ENCODE data around the gene KLF17.

KLF17 gene

GRCh38 chr1:44152692-44153091 lies 34.1 kb downstream of the KLF17 start:
- DNase-seq (ENCODE audit: low read depth in 1 of 2, low spot score in 1 of 2) = no peak
- H3K27ac ChIP-seq (replicated peaks) = no peak overlapping the region
- TF ChIP-seq GABPA (IDR thresholded peaks at IDR 0.05; ENCODE audit: low read depth) = no peak
- no peak for TF ChIP-seq POLR2AphosphoS5 (IDR thresholded peaks at IDR 0.05; ENCODE audit: low read depth)
- TF ChIP-seq SPI1 (IDR thresholded peaks at IDR 0.05; ENCODE audit: borderline replicate concordance, low read depth) = no peak
- no peak for TF ChIP-seq CTCF (IDR thresholded peaks at IDR 0.05; ENCODE audit: insufficient read depth, low read length)
- peaks cover 5% of the 10 kb centered on the region for H3K27me3 ChIP-seq (ENCODE audit: insufficient read depth, poor library complexity, severe bottlenecking)
- no peak overlapping the region for H3K4me3 ChIP-seq (replicated peaks; ENCODE audit: insufficient read depth, low read length)

DNA sequence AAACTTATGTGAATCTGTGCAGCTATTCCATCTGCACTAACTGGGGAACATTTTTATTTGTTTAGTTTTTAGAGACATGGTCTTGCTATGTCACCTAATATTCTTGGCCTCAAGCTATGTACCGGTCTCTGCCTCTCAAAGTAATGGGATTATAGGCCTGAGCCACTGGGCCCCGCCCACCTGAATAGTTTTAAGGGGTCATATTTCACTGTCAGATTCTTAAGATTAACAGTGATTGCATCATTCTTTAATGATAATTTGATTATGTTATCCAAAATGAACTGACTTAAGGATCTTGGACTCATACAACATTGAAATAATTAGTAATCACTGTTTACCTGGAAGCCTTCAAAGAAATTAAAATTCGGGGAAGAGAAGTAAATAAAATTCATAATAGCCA lies 35.4 kb downstream of the KLF17 start:
- no peak overlapping the region for H3K27ac ChIP-seq (replicated peaks)
- peaks cover 5% of the 10 kb centered on the region for H3K27me3 ChIP-seq (ENCODE audit: insufficient read depth, poor library complexity, severe bottlenecking)
- TF ChIP-seq SPI1 (IDR thresholded peaks at IDR 0.05; ENCODE audit: borderline replicate concordance, low read depth) = no peak
- TF ChIP-seq CTCF (IDR thresholded peaks at IDR 0.05; ENCODE audit: insufficient read depth, low read length) = no peak
- TF ChIP-seq POLR2AphosphoS5 (IDR thresholded peaks at IDR 0.05; ENCODE audit: low read depth) = no peak
- TF ChIP-seq, protein P1, sequence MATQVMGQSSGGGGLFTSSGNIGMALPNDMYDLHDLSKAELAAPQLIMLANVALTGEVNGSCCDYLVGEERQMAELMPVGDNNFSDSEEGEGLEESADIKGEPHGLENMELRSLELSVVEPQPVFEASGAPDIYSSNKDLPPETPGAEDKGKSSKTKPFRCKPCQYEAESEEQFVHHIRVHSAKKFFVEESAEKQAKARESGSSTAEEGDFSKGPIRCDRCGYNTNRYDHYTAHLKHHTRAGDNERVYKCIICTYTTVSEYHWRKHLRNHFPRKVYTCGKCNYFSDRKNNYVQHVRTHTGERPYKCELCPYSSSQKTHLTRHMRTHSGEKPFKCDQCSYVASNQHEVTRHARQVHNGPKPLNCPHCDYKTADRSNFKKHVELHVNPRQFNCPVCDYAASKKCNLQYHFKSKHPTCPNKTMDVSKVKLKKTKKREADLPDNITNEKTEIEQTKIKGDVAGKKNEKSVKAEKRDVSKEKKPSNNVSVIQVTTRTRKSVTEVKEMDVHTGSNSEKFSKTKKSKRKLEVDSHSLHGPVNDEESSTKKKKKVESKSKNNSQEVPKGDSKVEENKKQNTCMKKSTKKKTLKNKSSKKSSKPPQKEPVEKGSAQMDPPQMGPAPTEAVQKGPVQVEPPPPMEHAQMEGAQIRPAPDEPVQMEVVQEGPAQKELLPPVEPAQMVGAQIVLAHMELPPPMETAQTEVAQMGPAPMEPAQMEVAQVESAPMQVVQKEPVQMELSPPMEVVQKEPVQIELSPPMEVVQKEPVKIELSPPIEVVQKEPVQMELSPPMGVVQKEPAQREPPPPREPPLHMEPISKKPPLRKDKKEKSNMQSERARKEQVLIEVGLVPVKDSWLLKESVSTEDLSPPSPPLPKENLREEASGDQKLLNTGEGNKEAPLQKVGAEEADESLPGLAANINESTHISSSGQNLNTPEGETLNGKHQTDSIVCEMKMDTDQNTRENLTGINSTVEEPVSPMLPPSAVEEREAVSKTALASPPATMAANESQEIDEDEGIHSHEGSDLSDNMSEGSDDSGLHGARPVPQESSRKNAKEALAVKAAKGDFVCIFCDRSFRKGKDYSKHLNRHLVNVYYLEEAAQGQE (IDR thresholded peaks at IDR 0.05; ENCODE audit: insufficient replicate concordance, low read depth) = no peak
- no peak for TF ChIP-seq GABPA (IDR thresholded peaks at IDR 0.05; ENCODE audit: low read depth)
- no peak for DNase-seq (ENCODE audit: low read depth in 1 of 2, low spot score in 1 of 2)
- no peak overlapping the region for H3K4me3 ChIP-seq (replicated peaks; ENCODE audit: insufficient read depth, low read length)

DNA sequence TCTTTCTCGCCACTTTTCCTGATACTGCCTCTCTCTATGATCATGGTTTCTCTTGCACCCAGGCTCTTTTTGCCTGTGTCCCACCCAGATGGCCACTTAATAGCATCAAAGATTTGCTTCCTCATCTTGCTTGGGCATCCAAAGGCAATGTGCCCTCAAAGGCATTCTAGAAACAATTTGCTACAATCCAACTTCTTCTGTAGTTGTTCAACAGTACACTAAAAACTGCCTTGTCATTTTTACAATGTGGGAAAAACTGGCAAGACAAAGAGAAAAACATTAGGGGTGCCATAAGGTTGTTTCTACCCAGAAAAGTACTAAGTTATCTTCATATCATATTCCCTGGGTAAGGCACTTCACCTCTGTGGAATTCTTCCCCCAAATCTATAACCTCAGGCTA lies 39.3 kb downstream of the KLF17 start:
- Histone ChIP-seq H3K27me3 (ENCODE audit: insufficient read depth, poor library complexity, severe bottlenecking) (no peaks in the 10 kb centered on the region), H3K27ac (replicated peaks) (no peak overlapping the region), H3K4me3 (replicated peaks; ENCODE audit: insufficient read depth, low read length) (no peak overlapping the region)
- DNase-seq (ENCODE audit: low read depth in 1 of 2, low spot score in 1 of 2) = no peak
- TF ChIP-seq POLR2AphosphoS5 (IDR thresholded peaks at IDR 0.05; ENCODE audit: low read depth) (no peak), SPI1 (IDR thresholded peaks at IDR 0.05; ENCODE audit: borderline replicate concordance, low read depth) (no peak), CTCF (IDR thresholded peaks at IDR 0.05; ENCODE audit: insufficient read depth, low read length) (no peak), GABPA (IDR thresholded peaks at IDR 0.05; ENCODE audit: low read depth) (no peak)
- TF ChIP-seq, protein P1 (IDR thresholded peaks at IDR 0.05; ENCODE audit: insufficient replicate concordance, low read depth) = no peak

GRCh38 chr1:44158871-44159270 lies 40.2 kb downstream of the KLF17 start:
- no peak overlapping the region for H3K27ac ChIP-seq (replicated peaks)
- TF ChIP-seq CTCF (IDR thresholded peaks at IDR 0.05; ENCODE audit: insufficient read depth, low read length) (no peak), POLR2AphosphoS5 (IDR thresholded peaks at IDR 0.05; ENCODE audit: low read depth) (no peak), GABPA (IDR thresholded peaks at IDR 0.05; ENCODE audit: low read depth) (no peak), SPI1 (IDR thresholded peaks at IDR 0.05; ENCODE audit: borderline replicate concordance, low read depth) (no peak)
- TF ChIP-seq, protein P1 (IDR thresholded peaks at IDR 0.05; ENCODE audit: insufficient replicate concordance, low read depth) = no peak
- no peaks in the 10 kb centered on the region for H3K27me3 ChIP-seq (ENCODE audit: insufficient read depth, poor library complexity, severe bottlenecking)
- no peak overlapping the region for H3K4me3 ChIP-seq (replicated peaks; ENCODE audit: insufficient read depth, low read length)
- no peak for DNase-seq (ENCODE audit: low read depth in 1 of 2, low spot score in 1 of 2)

All from HL-60 (cell line).